GM19023 (cell line): Measurements from ENCODE around the gene SCLT1.

Experiments used
- ATAC-seq: cut with Tn5 transposase; IDR thresholded peaks from one replicate; pipeline ENCODE4 v1.9.1; 2021; ENCODE audit warnings: mild to moderate bottlenecking, moderate library complexity; ENCODE audit not compliant: unreplicated experiment

The SCLT1 gene

DNA sequence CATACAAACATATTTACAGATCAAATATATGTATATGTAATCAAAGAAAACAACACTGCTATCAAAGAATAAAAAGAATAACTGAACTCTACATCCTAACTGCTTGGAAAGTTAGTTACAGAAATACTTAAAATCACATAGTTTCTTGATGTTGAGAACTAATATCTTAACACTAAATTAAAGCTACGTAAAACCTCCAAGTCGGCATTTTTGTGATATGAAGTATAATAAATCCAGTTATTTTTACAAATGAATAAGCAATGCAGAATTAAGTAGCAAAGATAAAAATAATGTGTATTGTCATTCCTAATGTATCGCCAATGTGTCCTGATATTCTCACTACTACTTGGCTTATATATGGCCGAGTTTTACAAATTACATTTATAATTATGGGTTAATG, 215.4 kb downstream of the SCLT1 start:
- ATAC-seq = no peak

DNA sequence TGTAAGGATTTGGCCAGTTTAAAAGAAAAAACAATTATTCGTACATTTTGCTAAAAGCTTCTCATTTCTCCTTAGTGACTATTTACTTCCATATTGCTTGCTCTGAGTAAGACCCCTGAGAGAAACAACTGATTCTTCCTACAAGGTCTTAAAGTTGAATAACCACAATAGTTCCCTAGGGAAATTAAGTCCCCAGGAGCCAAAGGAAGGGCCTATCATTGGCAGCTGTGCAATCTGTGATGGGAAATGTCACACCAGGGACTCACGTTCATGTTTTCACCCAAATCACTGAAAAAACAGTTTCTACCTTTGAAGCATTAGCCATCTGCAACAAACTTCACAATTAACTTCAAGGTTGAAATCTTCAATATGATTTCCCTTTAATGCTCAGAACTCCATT, 217.1 kb downstream of the SCLT1 start:
- ATAC-seq = no peak

DNA sequence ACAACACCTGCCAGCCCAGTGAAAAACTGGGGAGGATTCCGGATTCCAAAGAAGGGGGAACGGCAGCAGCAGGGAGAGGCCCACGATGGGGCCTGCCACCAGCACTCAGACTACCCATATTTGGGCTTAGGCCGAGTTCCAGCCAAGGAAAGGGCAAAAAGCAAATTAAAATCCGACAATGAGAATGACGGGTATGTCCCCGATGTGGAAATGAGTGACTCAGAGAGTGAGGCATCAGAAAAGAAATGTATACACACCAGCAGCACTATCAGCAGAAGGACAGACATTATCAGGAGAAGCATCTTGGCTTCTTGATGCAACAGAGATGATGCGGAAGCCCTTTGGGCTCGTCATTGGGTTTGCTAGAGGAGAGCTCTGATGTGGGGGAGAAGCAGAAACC, 221.4 kb downstream of the SCLT1 start:
- no peak for ATAC-seq

DNA sequence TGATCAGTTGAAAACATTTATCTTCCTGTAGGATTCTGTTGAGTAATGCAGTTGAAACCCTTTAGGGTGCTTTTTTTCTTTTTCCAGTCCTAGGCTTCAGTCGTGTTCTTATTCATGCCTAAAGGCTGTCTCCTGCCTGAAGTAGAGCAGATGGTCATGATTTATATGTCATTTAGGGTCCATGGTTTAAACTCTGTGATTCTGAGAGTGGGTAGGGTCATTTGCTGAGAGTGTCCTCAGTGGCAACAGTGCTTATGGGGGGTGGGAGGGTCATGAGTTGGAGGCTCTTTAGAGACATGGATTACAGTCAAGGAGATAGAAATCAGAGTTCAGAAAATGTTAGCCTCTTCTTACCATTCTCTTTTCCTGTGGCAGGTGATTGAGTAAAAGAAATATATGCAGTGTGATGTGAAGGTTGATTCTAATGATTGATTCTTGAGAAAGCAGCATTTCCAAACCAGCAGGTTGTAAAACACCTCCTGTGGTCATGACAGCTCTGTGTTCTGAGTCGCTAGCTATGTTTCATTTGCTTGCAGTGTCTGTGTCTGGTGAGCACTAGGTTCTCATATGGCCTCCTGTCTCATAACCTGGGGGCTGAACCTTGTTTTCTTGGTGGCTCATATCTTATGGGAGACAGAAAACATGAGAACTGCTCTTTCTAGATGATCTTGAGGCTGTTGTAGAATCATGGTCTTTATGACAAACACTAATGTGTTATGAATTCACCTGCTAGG, 223.4 kb downstream of the SCLT1 start:
- ATAC-seq = no peak

DNA sequence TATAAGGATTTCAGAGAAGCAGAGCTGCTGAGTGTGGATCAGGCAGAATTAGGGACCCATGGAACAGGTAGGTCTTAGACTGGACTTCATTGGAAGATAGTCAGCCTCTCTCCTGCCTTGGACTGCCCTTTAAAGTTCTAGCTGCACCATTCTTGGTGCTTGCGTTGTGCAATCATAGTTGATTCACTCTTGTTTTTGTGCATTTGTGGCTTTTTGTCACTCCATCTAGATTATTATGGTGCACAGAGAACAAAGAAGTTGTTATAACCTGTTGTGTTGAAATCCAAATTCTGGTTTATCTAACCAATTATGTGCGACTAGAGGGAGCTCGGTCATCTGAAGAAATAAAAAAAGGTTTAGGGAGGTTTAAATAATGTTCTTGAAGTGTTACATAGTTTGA, 224.6 kb downstream of the SCLT1 start:
- ATAC-seq = no peak

DNA sequence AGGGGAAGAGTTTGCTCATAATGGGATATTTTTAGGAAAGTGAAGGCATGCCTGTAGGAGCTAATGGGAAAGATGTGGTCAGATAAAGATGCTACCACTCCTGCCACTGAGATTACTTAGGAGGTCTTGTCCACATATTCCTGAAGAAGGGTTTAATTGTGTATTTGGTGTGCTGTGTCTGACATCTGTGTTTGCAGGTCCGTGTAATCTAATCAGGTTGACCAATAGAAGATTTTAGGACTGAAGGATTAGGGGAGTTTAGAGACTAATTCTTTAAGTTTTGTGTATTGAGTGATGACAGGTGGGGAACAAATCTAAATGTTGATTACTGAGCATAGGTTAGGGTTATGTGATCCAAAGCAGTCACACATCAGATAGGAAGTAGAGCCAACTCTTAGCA, 226.6 kb downstream of the SCLT1 start:
- ATAC-seq = no peak

DNA sequence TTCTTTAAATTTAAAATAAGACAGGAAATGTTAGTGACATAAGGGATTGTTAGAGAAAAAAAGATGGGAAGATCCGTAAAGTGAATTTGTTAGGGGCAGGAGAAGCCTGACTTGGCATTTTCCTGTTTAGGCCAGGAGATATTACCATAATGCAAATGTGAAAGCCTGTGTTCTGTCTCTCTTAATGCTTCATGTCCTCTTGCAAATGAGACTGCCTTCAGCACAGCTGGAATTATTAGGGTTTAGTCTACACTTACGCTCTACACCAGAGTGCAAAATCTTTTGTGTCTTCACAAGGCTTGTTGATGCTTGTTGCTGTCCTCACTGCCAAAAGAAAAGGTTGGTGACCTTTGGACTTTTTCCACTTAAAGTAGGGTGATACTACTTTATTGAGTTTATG, 227.1 kb downstream of the SCLT1 start:
- no peak for ATAC-seq

DNA sequence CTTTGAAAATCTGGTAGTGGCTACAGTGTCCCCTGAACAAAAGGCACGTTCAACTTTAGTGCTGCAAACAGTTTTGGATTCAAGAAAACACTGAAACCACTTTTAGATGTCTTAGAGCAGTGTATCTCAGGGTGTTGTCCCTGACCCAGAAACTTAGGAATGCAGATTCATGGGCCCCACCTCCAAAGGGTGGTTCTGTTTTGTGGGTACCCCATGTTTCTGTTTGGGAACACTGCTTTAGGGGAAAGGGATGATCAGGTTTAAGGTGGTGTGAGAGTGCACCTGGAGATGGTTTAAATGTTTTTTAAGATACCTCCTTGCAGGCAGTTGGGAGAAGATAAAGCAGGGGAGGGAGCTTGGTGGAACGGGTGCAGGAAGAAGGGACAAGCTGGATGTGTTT, 228.2 kb downstream of the SCLT1 start:
- ATAC-seq = no peak

DNA sequence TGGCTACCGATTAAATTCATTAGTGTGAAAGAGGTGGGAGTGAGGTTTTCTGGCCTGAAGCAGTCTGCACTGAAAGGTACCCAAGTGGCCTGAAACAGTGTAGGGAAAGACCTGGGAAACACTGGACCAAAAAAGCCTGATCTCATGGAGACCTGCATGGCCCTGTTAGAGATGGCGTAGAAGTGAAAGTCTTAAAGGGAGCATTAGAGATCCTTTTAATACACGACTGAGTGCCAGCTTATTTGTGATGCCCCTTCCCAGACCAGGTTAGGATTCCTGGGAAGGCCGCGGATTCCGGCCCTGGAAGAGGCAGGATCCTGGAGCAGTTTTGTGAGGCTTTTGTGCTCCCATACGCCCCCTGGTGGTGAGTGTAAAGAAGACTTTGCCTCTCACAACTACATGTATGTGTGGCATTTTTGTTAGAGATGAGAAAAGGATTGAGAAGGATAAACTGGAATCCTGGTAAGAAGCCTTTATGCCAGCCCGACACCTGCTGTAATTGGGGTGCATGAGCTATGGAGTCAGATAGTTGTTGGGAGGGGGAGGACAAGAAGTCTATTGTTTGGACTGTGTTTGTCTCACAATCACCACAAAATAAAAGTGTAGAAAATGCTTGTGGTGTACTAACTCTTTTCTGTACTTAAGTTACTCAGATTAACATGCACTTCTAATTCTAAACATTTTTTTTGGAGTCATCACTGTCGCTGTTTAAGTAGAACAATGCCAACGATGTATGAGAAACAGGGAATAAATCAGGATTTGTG, 229.8 kb downstream of the SCLT1 start:
- ATAC-seq = peak; percentile 28

DNA sequence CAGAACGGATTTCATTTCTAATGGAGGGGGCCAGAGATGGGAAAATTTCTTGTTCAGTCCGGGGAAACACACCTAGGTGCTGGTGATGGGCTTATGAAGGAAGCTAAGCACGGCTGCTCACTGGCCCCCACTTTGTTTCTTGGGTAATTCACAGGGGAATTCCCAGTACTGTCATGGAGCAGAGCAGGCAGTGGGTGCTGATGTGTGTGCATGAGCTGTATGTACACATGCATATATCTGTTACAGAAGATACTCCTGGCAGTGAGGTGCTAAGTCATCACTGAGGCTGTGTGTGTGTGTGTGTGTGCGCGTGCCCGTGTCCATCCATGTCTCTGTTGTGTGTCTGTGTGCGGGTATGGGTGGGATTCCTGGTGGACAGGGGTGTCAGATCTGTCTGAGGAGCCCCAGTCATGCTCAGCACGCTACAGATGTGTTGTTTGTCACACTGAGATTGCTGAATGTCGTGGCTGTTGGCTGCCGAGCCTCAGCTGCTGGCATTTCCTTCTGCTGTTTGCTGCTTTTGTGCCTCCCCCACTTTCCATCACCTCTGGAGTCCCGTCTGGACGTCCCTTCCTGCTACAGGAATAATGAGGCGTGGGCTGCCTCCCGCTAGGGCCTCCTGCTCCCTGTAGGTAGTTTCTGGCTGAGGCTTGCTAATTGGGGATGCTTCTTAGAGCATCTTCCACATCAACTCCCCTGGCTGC, 230.6 kb downstream of the SCLT1 start:
- peak; percentile 79 for ATAC-seq

DNA sequence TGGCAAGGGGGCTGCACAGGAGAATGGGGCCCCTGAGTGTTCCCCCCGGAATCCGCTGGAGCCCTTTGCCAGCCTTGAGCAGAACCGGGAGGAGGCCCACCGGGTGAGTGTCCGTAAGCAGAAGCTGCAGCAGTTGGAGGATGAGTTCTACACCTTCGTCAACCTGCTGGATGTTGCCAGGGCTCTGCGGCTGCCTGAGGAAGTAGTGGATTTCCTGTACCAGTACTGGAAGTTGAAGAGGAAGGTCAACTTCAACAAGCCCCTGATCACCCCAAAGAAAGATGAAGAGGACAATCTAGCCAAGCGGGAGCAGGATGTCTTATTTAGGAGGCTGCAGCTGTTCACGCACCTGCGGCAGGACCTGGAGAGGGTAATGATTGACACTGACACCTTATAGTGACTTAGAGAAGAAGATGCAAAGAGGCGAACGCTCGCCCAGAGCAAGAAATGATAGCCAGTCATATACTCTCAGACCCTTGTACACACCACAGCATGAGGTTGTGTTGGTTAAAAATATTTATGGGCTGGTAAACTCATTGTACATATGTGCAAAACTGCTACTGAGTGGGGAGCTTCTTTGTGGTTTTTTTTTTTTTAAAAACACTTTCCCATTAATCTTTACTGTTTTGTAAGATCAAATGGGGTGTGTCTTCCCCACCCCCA, 231.4 kb downstream of the SCLT1 start:
- ATAC-seq = peak; percentile 22

DNA sequence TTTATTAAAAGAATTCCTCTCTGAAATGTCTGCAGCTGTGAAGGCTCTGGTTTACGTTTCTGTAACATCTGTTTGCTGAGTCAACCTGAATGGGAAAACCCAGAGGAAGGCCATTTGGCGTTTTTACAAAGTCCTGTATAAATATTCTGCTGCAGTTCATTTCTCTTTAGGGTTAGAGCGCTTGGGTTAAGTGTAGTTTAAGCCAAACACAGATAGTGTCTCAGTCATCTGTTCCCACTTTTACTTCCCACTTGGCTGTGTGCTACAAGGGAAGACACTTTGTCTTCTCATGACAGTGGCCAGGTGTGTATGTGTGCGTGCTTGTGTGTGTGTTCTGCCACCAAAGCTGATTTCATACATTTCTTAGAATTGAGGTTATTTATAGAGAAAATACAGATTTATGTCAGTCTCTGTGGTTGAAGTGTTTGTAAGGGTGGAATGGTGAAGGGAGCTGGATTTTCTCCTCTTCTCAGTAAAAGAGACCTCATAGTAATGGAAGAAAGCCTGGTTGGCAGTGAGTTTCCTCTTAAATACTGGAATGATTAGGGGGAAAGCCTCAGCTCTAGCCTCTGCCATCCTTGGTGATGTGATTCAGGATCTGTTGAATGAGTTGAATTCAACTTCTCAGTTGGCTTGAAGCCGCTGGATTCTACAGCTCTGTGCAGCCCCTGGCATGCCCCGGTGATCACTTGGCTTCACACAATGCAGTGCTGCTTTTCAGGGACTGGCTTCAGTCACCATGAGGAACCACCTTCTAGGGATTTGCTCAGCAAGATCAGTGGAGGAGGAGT, 233.3 kb downstream of the SCLT1 start:
- ATAC-seq = no peak

DNA sequence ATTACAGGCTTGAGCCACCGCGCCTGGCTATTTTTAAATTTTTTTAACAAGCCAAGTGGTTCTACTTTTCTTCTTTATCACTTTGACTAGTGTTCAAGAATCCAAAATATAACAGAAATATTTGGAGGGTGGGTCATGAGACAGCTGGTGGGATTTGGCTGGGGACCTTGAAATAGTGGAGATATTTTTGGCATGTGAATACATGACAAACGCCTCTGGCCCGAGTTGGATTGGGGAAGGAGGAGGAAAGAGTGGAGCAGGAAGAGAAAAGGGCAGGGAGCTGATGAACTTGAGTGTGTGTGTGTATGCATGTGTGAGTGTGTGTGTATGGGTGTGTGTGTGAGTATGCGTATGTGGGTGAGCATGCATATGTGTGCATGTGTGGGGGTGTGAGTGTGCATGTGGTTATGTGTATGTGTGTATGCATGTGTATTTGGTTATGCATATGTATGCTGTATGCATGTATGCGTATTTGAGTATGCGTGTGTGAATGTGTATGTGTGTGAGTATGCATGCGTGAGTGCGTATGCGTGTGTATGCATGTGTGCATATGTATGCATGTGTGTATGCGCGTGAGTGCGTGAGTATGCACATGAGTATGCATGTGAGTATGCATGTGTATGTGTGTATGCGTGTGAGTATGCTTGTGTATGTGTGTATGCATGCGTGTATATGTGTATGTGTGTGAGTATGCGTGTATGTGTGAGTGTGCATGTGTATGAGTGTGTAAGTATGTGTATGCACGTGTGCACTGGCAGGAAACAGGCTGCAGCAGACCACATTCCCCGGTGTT, 234.3 kb downstream of the SCLT1 start:
- no peak for ATAC-seq

DNA sequence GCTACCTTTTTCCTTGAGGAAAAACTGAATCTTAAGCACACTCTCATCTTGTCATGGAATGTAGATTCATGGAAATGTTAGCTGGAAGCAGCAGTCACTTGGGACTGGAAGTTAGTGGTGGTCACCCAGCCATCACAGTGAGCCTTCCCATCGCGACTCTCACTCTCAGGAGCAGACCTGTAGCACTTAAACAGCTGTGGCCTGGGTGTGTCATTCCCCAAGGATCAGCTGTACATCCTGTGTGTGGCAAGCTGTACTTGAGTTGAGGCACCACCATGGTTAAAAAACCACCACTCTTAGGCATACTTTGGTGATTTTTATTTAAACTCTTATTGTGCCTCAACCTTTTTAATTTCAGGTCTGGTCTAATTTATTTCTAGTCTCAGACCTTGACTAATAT, 237.1 kb downstream of the SCLT1 start:
- ATAC-seq = no peak

DNA sequence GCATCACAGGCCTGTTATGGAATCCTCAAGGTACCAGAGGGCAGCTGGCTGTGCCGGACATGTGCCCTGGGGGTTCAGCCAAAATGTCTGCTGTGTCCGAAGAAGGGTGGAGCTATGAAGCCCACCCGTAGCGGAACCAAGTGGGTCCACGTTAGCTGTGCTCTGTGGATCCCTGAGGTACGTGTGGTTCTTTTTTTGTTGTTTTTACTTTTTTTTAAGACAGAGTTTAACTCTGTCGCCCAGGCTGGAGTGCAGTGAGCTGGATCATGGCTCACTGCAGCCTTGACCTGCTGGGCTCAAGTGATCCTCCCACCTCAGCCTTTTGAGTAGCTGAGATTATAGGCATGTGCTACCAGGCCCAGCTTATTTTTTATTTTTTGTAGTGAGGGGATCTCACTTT, 237.7 kb downstream of the SCLT1 start:
- ATAC-seq = no peak

DNA sequence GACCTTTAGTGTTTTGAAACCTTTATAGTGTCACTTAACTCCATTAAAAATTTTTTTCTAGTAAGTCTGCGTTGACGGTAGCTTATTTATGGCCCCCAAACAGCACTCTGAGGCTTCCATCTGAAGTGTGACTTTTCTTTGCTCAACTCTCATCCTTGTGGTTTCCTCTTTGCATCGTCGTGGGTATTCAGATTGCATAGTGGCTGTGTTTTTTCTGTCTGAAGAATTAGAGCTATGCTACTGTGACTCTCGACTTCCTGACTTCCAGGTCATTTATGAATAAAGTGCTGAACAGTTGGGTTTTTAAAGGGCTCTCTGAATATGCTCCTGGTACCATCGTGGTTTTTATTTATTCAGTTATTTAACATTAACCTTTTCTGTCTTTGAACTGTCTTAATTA, 238.9 kb downstream of the SCLT1 start:
- ATAC-seq = peak; percentile 70

DNA sequence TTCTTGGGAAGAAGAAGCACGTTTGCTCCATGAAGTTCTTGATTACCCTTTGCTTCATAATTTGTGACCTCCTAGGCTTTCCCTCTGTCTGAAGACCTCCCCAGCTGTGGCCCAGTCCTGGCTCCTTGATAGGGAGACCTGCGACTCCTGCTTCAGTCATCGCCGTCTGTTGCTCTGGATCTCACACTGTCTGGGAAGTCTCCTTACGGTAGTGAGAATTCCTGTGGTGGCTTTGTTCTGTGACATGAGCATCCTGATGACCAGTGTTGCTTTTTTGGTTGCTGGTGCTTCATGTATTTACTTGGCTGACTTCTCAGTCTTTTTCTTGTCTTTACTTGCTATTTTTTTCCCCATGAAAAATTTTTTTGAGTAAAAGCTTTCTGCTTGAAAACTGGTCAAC, 239.6 kb downstream of the SCLT1 start:
- ATAC-seq = no peak

DNA sequence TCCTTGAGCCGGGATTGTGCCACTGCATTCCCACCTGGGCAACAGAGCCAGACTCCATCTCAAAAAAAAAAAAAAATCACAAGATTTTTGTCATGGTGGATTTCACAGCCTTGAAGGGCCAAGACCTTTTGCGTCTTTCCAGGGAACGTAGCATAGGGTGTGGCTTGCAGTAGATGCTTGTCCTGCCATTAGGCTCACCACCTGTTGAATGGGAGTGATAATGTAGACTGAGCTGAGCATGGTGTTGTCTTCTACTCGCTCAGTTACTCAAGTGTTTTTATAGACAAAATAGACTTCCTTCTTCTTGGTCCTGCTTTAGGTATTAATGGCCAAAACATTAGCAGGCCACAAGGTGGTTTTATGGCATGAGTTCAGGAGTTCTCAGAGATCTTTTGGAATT, 243.1 kb downstream of the SCLT1 start:
- ATAC-seq = no peak

DNA sequence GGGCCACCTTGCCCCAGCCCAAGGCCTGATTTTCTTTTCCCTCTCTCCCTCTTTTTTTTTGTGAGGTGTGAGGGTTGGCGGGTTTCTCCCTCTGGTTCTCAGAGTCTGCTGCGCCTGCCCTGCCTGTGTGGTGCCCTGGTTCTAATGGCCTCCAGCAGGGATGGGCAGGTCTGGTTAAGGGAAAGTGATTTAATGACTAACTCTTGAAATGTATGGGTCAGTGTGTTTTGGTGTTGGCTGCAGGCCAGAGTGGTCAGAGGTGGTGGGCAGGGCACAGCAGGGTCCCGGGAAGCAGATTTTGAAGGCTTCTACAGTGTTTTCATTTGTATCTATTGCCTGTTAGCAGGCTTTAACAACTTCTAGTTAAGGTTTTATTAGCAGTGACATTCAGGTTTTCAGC, 244.9 kb downstream of the SCLT1 start:
- ATAC-seq = no peak
